ENCODE measurements around the gene PDLIM5.
"Not testable (repeated sequence)": the region's sequence is repeated elsewhere in the genome, so short reads cannot be mapped to it uniquely, and the experiment has no call there.

PDLIM5 gene

GRCh38 chr4:94531991-94532789 lies 80.4 kb downstream of the PDLIM5 start:
- DNase-seq, result no peak

- no peak for DNase-seq
Measured at GRCh38 chr4:94533405-94534223, 81.9 kb downstream of the PDLIM5 start.

- no peak for DNase-seq
Measured at GRCh38 chr4:94534401-94535312, 82.9 kb downstream of the PDLIM5 start.

GRCh38 chr4:94536049-94536448 lies 84.3 kb downstream of the PDLIM5 start:
- no peak for DNase-seq

- DNase-seq, result no peak
Measured at GRCh38 chr4:94536649-94537469, 85.1 kb downstream of the PDLIM5 start.

- DNase-seq, result no peak
Measured at GRCh38 chr4:94537921-94538628, 86.3 kb downstream of the PDLIM5 start.

- no peak for DNase-seq
Measured at GRCh38 chr4:94540476-94540875, 88.7 kb downstream of the PDLIM5 start.

- no peak for DNase-seq
Measured at GRCh38 chr4:94544811-94545210, 93.1 kb downstream of the PDLIM5 start.

GRCh38 chr4:94545296-94545695 lies 93.6 kb downstream of the PDLIM5 start:
- no peak for DNase-seq

GRCh38 chr4:94546949-94547348 lies 95.2 kb downstream of the PDLIM5 start:
- DNase-seq, result no peak

- DNase-seq, result no peak
Measured at GRCh38 chr4:94548571-94548970, 96.8 kb downstream of the PDLIM5 start.

GRCh38 chr4:94550352-94550751 lies 98.6 kb downstream of the PDLIM5 start:
- DNase-seq, result no peak

- DNase-seq, result no peak
Measured at GRCh38 chr4:94550851-94551250, 99.1 kb downstream of the PDLIM5 start.

- no peak for DNase-seq
Measured at GRCh38 chr4:94551643-94552564, 100.2 kb downstream of the PDLIM5 start.

GRCh38 chr4:94556047-94556446 lies 104.3 kb downstream of the PDLIM5 start:
- DNase-seq, result not testable (repeated sequence)

- DNase-seq, result not testable (repeated sequence)
Measured at GRCh38 chr4:94557632-94558031, 105.9 kb downstream of the PDLIM5 start.

- DNase-seq, result no peak
Measured at GRCh38 chr4:94558392-94558904, 106.7 kb downstream of the PDLIM5 start.

- DNase-seq, result no peak
Measured at GRCh38 chr4:94559351-94559806, 107.6 kb downstream of the PDLIM5 start.

- DNase-seq, result no peak
Measured at GRCh38 chr4:94561249-94562024, 109.7 kb downstream of the PDLIM5 start.

Measured in NCI-H187 treated with DMSO at 0.1 percent for 48 hours (cell line).